ENCODE results near the gene CLDN25. TPM values are rescaled to one million over a fixed set of nuclear protein-coding genes. Genes with fewer than 3 reads are reported as not detected.

Gene CLDN25
- not detected in 2 replicates for total RNA-seq

GRCh38 chr11:113779496-113779895 lies at the start of gene CLDN25:
Gene CLDN25, plus strand, starts transcription at chr11:113779796. Its CDS starts 0 bp downstream, at chr11:113779796.

DNA sequence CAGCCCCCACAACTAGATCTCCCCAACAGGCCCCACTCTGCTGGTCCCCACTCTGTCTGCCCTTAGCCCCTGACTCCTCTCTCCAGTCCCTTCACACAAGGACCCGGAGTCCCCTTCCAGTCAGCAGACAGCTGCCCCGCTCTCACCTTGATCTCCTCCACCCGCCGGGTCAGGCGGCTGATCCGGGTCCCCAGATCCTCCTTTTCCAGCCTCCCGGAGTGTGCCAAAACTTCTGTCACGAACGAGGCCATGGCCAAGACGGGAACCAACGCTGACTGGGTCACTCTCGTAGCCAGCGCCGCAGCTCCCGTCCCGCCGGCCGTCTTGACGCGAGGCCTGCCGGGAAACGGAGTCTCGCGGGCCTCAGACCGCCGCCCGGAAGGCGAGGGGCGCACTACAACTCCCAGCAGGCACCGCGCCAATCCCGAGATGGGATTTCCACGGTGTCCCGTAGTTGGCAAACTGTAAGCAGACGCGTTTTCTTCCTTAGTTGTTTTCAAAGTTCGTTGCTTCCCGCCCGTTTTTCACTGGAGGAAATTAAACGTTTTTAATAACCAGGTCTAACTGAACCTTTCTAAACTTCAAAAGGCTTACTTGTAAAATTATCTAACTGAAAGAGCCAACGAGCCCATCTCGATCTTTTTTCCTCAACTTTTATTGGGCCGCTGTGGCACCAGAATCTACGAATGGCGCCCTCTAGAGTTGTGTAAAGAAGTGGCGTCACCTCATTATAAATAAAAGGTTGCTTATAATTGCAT lies 6.0 kb upstream of the CLDN25 start, which contains the start of gene ZW10:
TSS of gene ZW10 (minus strand) at position 277 of the 758 bp plus-strand sequence. CDS start at position 251, 26 bp downstream.

Other genes starting within 250 kb of the CLDN25 start
- gene TMPRSS5, start 73.5 kb upstream of the CLDN25 start, total RNA-seq = 0.10 TPM in 1 of 2 replicates, not detected in the other
- 22.7 and 24.5 TPM in 2 replicates for gene ZW10, start 6.1 kb upstream of the CLDN25 start, total RNA-seq
- 18.7 and 19.5 TPM in 2 replicates for gene USP28, start 95.8 kb downstream of the CLDN25 start, total RNA-seq
- gene HTR3B, start 125.0 kb downstream of the CLDN25 start, total RNA-seq = not detected in 2 replicates
- gene HTR3A, start 195.3 kb downstream of the CLDN25 start, total RNA-seq = not detected in 2 replicates